Activated T-cell treated with anti-CD3 and anti-CD28 coated beads, Interleukin-2, amount 50 U/mL, for 48 hours (primary cell): ENCODE results near the gene PSMB4.
"Not testable (repeated sequence)": the region's sequence is repeated elsewhere in the genome, so short reads cannot be mapped to it uniquely, and the experiment has no call there.

Source experiments
- DNase-seq, 2 experiments: peaks; one replicate each; pipeline ENCODE4 v3.0.0-alpha.2; 2020

The PSMB4 gene

DNA sequence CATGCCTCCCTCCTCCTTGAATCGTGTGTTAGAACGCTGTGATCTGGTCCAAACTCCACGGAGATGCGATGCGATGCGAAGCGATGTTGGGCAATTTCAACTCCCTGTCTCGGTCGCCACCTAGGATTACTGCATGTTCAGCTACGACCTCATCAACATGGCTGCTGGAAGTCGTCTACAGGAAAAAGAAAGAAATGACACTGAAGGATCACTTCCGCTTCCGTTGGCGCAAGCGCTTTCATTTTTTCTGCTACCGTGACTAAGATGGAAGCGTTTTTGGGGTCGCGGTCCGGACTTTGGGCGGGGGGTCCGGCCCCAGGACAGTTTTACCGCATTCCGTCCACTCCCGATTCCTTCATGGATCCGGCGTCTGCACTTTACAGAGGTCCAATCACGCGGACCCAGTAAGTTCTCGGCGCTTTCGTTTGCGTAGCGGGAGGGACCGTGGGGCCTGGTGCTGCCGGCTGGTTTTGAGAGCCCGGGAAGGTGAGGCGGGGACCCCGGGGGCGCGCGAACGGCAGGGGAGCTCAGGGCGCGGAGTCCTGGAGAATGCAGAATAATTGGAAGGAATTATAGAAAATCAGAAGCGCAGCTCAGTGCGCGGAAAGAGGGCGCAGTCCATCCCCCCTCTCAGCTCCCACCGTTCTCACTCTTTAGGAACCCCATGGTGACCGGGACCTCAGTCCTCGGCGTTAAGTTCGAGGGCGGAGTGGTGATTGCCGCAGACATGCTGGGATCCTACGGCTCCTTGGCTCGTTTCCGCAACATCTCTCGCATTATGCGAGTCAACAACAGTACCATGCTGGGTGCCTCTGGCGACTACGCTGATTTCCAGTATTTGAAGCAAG, at the start of gene PSMB4:
TSS of gene PSMB4 (plus strand) at position 250 of the 848 bp plus-strand sequence. CDS start at position 265, 15 bp downstream.
- peak; percentile 82 to 83 for DNase-seq

DNA sequence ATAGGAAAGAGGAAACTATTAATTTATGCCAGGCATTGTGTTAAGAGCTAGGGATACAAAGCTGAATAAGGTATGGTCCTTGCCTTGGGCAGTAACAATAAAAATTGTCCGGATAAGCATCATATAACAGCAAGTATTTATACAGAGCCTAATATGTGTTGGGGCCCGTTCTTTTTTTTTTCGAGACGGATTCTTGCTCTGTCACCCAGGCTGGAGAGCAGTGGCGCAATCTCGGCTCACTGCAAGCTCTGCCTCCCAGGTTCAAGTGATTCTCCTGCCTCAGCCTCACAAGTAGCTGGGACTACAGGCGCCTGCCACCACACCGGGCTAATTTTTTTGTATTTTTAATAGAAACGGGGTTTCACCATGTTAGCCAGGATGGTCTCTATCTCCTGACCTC, 49.0 kb upstream of the PSMB4 start:
- not testable (repeated sequence) for DNase-seq

DNA sequence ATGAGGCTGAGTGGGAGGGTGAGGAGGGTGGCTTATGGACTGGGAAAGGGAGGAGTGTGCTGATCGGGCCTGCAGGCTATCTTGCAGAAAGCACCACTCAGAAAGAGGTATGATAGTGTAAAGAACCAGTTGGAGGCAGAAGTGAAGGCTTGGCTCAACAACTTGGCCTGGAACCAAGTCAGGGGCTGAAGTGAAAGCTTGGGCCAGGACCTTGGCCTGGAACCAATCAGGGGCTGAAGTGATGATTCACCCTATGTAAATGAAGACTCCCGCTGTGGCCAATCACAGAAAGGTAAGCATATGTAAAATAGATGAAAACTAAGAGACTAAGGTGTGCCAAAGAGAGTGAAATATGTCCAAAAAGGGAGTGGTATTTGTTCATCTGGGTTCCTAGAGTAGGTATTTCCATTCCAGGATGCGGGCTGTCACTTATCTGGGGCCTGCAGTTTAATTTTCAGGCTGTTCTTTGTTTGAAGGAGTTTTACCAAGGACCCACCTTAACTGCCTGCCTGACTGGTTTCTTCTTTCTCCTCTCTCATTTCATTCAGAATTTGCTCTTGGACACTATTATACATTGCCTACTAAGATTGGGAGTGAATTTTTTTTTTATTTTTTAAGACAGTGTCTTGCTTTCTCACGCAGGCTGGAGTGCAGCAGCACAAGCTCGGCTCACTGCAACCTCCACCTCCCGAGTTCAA, 47.2 kb upstream of the PSMB4 start:
- DNase-seq = no peak

DNA sequence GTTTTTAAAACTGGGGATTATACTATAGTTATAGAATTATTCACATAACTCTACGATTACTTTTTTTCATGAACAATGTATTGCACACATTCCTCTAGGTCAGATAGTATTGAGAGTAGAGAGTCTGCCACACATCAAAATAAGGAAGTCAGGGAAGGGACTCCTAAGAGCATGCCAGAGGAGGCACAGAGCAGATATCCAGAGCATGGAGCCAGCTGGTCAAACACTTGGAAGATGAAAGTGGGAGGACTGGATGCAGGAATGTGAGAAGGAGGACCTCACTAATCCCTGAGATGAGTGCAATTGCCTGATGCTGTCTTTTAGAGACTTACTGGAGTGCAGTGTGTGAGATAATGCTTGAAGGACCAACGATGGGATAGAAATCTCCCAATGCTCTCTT, 42.7 kb upstream of the PSMB4 start:
- no peak for DNase-seq

DNA sequence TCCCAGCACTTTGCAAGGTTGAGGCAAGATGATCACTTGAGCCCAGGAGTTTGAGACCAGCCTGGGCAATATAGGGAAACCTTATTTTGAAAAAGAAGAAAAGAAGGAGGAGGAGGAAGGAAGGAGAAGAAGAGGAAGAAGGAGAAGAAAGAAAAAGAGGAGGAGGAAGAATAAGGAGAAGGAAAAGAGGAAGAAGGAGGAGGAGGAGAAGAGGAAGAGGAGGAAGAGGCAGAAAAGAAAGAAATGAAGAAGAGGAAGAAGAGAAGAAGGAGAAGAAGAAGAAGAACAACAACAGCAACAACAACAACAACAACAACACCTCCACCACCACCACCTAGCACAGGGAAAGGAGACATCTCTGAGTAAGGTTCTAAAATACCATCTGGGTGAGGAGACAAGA, 37.5 kb upstream of the PSMB4 start:
- no peak for DNase-seq

DNA sequence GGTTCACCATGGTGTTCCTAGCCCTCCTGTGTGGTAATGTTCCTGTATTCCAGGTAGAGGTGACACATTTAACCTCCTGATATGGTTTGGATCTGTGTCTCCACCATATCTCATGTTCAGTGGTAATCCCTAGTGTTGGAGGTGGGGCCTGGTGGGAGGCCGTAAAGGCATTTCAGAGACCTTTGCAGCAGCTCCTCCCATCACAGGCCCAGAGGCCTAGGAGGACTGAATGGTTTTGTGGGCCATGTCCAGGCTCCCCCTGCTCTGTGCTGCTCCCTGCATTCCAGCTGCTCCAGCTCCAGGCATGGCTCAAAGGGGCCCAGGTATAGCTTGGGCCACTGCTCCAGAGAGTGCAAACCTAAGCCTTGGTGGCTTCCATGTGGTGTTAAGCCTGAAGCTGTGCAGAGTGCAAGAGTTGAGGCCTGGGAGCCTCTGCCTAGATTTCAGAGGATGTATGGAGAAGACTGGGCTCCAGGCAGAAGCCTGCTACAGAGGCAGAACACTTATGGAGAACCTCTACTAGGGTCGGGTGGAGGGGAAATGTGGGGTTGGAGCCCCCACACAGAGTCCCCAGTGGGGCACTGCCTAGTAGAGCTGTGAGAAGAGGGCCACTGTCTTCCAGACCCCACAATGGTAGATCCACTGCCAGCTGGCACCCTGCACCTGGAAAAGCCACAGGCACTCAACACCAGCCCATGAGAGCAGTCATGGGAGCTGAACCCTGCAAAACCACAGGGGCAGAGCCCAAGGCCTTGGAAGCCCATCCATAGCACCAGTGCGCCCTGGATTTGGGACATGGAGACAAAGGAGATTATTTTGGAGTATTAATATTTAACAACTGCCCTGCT, 36.8 kb upstream of the PSMB4 start:
- DNase-seq = no peak

DNA sequence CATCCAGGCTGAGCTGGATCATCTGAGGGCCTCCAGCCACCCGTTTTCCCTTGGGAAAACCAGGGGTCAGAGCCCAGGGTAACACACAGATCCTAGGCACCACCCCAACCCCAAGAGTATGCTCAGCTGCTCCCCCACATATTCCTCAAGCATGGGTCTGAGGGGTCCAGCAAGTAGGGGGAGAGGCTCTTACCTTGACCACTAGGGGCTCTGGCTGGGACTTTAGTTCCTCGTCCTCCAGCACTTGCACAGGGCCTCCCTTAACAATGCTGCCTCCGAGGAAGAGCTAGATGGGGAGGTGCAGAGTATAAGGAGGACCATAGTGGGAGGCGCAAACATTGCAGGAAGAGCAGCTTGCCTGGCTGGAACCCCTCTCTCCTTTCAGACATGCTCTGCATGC, 34.4 kb upstream of the PSMB4 start:
- DNase-seq = no peak

DNA sequence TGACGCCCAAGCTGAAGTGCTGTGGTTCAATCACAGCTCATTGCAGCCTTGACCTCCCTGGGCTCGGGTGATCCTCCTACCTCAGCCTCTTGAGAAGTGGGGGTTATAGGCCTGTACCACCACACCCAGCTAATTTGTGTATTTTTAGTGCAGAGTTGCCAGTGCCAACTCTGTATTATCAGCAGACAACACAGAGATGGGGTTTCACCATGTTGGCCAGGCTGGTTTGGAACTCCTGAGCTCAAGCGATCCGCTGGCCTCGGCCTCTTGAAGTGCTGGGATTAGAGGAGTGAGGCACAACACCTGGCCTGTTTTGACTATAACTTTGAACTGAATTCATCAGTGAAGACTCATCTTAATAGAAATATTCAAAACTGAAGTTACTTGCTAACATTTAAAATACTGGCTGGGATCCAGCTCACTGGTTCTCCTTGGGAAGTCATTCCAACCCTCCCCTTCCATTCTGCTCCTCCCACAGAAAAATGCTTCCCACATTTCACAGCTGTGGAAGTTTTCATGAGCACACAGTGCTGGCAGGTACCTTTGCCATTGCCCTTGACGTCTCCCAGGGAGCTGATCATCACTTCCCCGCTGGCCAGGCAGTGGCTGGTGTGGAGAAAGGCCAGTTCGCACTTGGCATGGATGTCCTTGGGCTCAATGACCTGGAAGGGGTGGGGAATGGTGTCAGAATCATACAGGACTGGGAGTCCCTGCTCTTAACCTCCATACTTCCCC, 31.5 kb upstream of the PSMB4 start:
- DNase-seq = no peak

DNA sequence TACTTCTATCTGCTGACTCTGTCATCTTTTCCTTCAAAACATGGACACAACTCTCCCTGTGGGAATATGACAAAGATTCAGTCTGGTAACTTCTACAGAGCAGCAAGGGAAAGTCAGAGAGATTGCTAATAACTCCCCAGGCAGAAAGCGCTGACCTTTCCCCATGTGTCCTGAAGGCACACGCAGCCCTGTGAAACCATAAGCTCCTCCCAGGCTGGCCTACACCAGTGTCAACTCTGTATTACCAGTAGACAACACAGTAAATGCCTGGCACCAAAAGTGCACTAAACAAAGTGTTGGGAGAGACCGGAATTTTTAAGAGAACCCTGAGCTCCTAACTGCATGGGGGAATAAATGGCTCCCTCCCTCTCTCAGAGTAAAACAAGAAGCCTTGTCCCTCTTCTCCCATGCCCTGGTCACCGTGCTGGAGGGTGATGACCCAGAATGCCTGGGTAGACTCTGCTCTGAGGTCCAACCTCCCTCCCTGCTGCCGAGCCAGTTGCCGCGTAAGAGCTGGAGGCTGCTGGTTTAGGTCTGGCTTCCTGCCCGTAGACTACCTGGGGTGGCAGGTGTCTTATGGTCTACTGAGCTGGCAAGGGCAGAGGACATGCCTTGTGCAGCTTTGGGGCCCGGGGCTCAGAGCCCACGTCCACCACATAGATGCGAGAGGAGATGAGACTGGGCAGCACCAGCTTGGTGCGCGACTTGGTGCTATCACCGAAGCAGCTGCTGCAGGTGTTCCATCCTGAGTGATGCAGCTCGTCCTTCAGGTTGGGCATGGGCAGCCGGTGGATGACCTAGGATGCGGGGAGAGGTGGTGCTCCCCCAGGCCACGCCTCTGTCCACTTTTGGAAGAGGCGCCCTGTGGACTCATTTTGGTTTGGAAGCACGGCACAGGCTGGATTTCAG, 30.7 kb upstream of the PSMB4 start:
- no peak for DNase-seq

DNA sequence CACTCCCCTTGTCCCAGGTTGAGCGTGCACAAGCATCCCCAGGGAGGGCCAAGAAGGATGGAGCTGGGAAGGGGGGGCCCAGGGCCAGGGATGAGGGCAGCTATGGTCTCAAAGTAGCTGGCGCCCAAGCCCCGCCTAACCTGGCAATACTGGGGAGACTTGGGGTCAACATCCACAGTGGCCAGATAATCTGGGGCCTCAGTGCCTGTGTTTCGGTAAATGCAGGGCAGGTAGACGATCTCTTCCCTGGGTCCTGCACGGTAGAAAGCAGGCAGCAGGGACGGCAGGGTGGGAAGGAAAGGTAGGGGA, 30.1 kb upstream of the PSMB4 start:
- DNase-seq = no peak

DNA sequence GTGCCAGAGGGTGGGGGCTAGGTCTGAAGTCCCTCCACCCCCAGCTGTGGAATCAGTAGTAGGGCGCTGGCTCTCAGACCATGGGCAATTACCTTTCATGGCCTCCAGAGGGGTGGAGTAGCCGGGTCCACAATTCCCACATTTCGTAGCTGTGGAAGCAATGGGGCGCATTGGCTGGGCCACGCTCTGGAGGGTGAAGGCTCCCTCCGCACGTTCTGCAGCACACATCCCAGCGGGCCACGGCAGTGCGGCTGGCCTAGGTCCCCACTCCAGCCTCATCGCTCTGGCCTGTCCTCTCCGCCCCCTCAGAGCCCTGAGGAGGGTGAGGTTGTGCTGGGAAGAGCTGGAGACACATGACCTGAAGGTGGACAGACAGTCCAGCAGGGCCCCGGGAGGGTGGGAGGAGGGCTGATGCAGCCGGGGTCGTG, 29.7 kb upstream of the PSMB4 start:
- no peak for DNase-seq

DNA sequence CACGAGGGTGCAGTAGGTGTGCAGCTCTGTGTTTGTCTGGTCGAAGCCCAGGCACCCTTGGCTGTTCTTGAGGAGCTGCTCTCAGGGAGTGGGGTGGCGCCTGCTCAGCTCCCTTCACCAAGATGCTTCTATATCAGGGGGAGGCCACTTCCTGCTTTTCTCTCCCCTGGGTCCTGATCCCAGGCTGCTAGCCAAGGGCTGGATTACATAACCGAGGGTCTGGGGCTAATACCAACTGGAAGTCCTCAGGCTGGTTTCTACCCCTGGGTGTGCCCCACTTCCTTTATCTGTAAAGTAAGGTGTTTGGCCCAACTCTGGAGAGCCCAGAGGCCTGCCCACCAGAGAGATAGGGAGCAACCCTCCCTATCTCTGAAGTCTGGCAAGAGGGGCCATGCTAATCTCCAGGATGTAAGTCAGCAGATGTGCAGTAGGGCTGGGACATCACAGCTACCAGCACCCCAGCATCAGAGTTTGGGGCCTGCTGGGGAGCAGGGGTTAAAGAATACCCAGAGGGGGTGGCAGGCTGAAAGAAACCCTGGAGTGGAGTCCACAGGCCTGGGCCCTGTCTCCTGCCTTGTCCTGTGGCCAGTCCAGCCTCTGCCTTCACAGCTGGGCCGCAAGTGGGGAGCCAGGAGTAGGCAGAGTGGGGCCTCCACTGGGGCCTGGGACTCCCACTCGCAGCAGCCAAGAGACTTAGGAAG, 29.0 kb upstream of the PSMB4 start:
- DNase-seq = no peak

DNA sequence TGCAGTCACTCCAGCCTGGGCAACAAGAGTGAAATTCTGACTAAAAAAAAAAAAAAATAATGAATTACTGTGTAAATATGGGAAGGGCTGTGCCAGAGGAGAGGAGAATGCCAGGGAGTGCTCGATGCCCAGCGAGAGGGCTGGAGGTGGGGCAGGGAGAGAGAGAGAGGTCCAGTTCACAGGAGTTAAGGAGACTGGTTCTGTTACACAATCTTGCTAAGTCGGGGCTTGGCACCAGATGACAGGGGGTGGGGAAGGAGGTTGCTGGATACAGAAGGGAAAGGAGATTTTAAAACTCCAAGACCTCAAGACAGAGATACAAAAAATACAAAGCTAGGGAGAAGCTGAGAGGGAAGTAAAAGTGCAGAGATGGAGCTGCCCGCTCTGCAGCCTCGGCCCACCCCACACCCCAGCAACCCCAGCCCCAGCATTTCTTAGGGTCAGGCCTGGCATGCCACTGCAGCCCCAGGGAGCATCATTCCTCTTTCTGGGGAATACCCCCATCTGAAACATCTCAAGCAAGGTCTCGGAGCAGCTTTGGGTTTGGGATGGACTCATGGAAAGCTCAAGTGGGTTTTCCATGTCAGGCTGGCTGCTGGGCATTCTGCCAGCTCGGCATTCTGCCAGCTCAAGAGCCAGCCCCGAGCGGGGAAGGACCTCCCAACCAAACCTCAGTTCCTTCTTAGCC, 27.9 kb upstream of the PSMB4 start:
- DNase-seq = no peak

DNA sequence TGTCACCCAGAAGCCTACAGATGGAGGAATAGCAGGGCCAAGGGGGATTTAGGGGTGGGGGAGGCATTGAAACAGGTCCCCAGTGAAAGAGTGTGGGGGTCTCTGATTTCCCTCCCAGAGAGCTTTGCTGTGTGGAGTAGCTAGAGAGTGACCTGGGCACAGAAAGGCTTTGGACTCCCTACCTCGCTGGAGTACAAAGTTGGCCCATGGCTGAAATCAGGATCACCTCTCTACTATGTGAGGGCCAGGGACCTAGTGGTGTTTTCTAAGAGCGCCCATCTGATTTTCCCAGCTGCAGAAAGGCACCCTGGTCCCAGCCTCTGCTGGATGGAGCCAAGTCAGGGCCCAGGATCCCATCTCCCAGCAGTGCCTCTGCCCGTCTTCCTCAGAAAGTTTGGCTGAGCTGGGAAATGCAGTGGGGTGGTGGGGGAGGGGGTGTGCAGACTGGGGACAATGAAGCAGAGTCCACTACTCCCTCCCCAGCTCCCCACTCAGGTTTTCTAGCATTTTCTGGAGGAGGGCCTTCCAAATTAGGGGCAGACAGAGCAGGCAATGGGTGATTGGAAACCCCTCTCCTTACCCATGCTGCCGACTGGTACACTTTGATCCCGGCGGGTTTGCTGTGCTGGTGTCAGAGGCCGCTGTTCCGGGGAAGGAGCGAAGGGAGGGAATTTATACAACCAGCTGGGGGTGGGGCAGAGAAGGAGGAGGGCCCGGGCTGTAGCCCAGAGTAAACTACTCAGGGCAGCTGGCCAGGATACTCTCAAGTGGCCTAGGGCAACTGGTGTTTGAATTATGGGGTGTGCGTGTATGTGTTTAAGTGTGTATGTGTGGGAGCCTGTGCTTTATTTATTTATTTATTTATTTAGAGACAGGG, 27.1 kb upstream of the PSMB4 start, which contains the start of gene SELENBP1:
TSS of gene SELENBP1 (minus strand) at position 648 of the 877 bp plus-strand sequence. CDS start at position 584, 64 bp downstream.
- DNase-seq = no peak

DNA sequence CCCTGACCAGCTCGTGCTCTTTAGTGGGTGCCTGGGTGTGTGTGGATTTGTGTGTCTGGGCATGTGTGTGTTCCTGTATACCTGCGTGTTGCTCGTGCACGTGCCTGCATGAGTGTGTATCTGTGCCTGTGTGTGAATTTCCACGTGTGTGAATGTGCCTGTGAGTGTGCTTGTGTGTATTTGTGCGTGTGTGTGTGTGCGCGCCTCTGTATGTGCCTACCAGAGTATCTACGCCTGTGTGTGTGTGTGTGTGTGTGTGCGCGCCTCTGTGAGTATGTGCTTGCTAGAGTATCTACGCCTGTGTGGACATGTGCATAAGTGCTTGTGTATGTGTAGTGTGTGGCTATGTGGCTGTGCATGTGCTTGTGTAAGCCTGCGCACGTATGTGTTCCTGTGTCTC, 26.2 kb upstream of the PSMB4 start:
- DNase-seq = no peak

DNA sequence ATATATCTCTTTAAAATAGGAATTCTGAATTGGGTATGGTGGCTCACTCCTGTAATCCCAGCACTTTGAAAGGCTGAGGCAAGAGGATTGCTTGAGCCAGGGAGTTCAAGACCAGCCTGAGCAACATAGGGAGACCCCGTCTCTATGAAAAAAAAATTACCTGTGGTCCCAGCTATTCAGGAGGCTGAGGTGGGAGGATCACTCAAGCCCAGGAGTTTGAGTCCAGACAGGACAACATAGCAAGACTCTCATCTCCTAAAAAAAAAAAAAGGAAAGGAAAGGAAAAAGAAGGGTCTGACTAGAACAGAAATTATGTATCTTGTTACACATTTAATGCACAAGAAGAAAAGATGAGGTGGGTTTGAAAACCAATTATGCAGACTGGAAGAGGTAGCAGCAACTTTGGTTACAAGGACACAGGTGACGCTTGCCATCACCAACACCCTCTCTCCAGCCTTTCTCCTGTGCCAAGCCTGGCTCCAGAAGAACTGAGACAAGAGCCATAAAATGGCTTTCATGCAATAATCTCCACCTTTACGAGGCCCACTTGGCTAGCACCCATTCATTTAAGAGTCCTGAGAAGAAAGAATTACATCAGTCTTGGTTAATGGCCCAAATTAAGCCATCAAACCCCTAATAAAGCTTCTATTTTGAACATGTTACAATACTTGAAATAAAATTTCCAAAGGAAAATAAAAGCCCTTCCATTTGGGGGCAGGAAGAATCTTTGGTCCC, 22.1 kb upstream of the PSMB4 start:
- no peak for DNase-seq

DNA sequence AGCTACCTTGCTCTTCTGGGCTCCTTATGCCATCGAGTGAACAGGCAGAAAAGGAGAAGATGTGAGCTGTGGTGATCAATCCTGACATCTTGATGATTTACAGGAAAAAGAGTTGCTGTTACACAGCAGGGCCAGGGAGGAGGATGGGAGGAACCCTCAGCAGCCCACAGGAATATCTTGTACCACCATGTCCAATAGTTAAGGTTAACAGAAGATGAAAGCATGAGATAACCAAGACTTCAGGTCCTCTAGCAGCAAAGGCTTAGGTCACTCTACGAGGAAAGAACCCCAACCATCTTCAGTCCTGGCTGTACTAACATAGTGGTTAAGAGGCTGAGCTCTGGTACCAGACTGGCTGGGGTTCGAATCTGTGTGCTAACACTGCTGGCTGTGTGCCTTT, 14.8 kb upstream of the PSMB4 start:
- no peak for DNase-seq

DNA sequence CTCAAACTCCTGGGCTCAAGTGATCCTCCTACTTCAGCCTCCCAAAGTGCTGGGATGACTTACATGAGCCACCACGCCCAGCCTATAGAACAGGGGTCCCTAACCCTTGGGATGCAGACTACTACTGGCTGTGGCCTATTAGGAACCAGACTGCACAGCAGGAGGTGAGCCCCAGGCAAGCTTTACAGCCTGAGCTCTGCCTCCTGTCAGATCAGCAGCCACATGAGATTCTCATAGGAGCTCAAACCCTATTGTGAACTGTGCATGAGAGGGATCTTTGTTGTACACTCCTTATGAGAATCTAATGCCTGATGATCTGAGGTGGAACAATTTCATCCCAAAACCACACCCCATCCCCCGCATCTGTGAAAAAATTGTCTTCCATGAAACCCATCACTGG, 13.4 kb upstream of the PSMB4 start:
- DNase-seq = no peak
